HG02759 (cell line): ENCODE data around the gene PEX14.
A peak's percentile ranks its signal among the peaks of the same experiment; 100 is the strongest.
"Not testable (repeated sequence)": the region's sequence is repeated elsewhere in the genome, so short reads cannot be mapped to it uniquely, and the experiment has no call there.

Experiments used
- ATAC-seq: cut with Tn5 transposase; IDR thresholded peaks from one replicate; pipeline ENCODE4 v1.9.1; 2021; ENCODE audit warnings: mild to moderate bottlenecking, moderate library complexity; ENCODE audit not compliant: unreplicated experiment

The PEX14 gene

GRCh38 chr1:10450156-10450814, 24.5 kb upstream of the PEX14 start:
- no peak for ATAC-seq

- ATAC-seq: no peak
Observed at GRCh38 chr1:10450836-10451235, 23.9 kb upstream of the PEX14 start.

- ATAC-seq: no peak
Observed at GRCh38 chr1:10451287-10451686, 23.5 kb upstream of the PEX14 start.

- ATAC-seq: no peak
Observed at GRCh38 chr1:10456048-10456447, 18.7 kb upstream of the PEX14 start.

GRCh38 chr1:10456661-10457060, 18.1 kb upstream of the PEX14 start:
- no peak for ATAC-seq

GRCh38 chr1:10457462-10457861, 17.3 kb upstream of the PEX14 start:
- ATAC-seq: not testable (repeated sequence)

- ATAC-seq: no peak
Observed at GRCh38 chr1:10457875-10458274, 16.9 kb upstream of the PEX14 start.

GRCh38 chr1:10459184-10459583, 15.6 kb upstream of the PEX14 start:
- ATAC-seq: no peak

GRCh38 chr1:10467078-10467477, 7.7 kb upstream of the PEX14 start:
- ATAC-seq: no peak

- ATAC-seq: no peak
Observed at GRCh38 chr1:10470043-10470442, 4.7 kb upstream of the PEX14 start.

GRCh38 chr1:10471411-10472219, 3.1 kb upstream of the PEX14 start:
- ATAC-seq: no peak

- ATAC-seq: peak; percentile 80
Observed at GRCh38 chr1:10472220-10473144, 2.3 kb upstream of the PEX14 start, which contains the start of gene DFFA. TSS of gene DFFA (minus strand) at chr1:10472529. CDS start at chr1:10472458, 71 bp downstream.

- no peak for ATAC-seq
Observed at GRCh38 chr1:10473145-10473765, 1.5 kb upstream of the PEX14 start.

GRCh38 chr1:10474309-10474612, 489 bp upstream of the PEX14 start:
- not testable (repeated sequence) for ATAC-seq

- no peak for ATAC-seq
Observed at GRCh38 chr1:10475510-10475909, 760 bp downstream of the PEX14 start.

- no peak for ATAC-seq
Observed at GRCh38 chr1:10479296-10479695, 4.5 kb downstream of the PEX14 start.

- ATAC-seq: no peak
Observed at GRCh38 chr1:10480614-10481013, 5.9 kb downstream of the PEX14 start.

GRCh38 chr1:10484521-10484920, 9.8 kb downstream of the PEX14 start:
- ATAC-seq: no peak

- no peak for ATAC-seq
Observed at GRCh38 chr1:10489291-10490055, 14.7 kb downstream of the PEX14 start.

- no peak for ATAC-seq
Observed at GRCh38 chr1:10490286-10490970, 15.7 kb downstream of the PEX14 start.
